RCC 7860 (cell line): ENCODE measurements around the gene PDK2.

Experiments
- DNase-seq: peaks from one replicate; pipeline ENCODE4 v3.0.0-alpha.2; 2015; ENCODE audit warnings: low spot score
- FAIRE-seq: peaks from 2 replicates; lab custom pipeline; 2012; peaks lifted over from hg19 to GRCh38; lab: Jason Lieb, UNC

PDK2 gene

GRCh38 chr17:50133028-50133768 lies 38.0 kb downstream of the PDK2 start:
- DNase-seq (peak; percentile 17), FAIRE-seq (no peak)

DNA sequence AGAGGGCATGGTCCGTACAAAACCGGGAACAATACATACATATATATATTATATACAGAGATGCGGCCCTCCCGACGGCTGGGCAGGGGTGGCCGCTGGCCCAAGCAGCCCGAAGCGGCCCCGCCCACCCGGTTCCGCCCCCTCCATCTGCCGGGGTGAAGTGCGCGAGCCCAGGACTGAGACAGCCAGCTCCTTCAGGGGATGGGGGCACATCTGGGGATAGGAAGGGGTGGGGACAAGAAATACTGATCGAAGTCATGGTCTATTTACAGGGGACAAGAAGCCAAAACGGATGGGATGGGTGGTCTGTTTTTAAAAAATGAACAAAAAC lies 38.6 kb downstream of the PDK2 start:
- FAIRE-seq (no peak), DNase-seq (no peak)

GRCh38 chr17:50134206-50135110 lies 39.3 kb downstream of the PDK2 start:
- FAIRE-seq (no peak), DNase-seq (no peak)

DNA sequence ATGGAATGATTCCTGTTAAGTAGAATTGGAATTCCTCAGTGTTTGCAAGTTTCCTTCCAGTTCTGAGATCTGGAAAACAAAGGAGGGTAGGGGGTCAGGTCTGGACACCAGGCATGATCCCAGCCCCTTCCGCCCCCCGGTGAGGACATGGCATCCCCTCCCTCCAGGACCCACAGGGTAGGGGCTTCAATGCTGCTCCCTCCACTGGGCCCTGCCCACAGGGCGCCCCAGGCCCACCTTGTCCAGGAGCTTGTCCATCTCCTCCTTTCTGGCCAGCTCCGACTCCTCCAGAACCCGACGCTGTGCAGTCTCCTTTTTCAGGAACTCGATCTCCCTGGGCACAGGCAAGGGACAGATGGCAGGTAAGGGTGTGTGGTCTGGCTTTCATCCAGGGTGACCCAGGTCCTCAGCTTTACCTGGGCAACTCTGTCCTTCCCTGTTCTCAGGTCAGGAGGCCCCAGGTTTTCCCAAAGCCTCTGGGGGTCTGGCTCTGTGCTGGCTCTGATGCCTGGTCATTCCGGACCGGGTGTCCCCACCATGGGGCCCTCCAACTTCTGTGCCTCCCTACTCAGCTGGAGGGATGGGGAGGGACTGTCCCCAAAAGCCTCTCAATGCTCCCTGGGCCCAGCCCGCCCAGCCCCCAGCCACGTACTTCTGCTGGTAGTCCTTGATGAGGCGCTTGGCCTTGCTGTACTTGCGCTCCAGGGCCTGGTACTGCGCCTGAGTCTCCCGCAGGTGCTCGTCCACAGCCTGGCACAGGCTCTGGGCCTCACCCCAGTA lies 40.4 kb downstream of the PDK2 start:
- FAIRE-seq (no peak), DNase-seq (no peak)

DNA sequence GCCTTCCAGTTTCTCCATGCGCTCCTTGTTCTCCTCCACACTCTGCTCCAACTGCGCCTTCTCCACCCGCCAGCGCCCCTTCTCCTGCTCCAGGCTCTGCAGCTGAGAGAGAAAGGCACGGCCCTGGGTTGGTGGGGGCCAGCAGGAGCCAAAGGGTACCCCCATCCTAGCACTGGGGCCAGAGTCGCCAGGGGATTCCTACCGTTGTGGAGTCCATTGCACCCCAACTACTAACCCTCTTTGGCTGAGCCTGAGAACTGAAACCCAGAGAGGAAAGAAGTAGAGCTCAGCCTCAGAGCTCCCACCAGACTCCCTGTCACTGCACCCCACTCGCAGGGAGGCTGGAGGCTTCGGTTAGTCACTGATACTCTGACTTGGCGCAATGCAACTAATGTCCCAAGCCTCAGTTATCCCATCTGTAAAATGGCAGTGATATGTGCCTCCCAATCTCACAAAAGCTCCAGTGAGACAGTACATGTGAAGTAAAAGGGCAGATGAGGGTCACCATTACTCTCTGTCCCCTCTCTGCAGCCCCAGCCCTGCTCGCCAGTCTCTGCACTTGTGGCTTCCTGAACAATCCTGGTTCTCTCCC lies 41.0 kb downstream of the PDK2 start:
- FAIRE-seq, result no peak
- no peak for DNase-seq

GRCh38 chr17:50137042-50137441 lies 41.9 kb downstream of the PDK2 start:
- FAIRE-seq, result no peak
- no peak for DNase-seq

DNA sequence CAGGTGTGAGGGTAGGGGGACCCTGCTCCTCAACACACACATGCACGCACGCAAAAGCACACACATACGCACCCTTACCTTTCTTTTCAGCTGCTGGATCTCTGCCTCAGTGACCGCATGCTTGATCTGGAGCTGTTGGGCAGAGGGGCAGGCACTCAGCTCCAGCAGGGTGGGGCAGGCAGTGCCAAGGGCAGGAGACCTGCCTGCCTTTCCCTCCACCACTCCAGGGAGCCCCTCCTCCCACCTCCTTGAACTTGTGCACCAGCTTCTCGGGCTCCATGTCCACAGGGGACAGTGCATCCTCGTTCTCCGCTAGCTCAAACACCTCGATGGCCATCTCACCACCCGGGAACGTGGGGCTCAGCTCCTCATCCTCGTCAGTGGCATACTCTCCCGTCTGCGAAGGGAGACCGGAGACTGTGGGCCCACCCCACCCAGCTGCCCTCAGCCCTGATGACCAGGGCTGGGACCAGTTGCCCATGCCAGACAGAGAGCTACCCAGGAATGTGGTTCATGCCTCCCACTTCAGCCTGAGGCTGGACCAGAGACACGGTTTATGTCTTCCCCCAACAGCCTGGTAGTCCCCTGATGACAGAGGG lies 44.1 kb downstream of the PDK2 start:
- FAIRE-seq (no peak), DNase-seq (no peak)

DNA sequence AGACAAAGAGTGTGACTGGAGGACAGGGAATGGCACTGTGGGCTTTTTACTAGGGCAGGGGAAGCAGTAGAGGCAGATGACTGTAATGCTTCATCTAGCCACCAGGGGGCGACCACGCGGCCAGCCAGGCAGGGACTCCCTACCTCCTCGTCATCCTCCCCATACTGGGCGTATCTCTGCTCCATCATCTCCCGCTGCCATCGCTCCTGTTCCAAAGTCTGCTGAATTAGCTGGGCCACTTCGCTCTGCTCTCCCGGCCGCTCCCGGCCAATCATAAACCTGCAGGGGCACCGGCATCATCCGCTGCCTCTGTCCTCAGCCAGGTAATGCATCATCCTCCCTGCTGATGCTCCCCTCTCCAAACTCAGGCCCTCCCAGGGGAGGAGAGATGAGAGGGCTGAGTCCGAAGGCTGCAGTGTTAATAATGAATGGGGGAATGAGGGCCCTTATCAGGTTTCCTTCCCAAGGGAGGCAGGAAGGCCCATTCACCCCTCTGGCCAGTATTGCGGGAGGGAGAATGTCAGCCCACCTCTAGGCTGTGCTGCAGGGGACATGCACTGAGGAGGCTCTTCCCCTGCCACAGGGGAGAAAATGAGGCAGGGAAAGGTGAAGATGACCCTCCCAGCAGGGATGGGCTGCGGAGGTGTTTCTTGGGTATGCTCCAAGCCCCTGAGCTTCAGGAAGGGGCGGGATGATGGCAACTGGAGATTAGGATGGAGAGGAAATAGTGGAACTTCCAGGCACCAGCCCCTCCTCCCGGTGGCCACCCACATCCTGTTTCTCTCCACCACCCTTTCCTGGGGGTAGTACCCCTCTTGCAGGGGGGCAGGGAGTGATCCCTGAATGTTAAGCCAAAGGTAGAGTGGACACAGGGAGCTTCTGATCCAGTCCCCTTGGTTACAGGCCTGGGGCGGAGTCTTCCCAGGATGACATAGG lies 45.1 kb downstream of the PDK2 start:
- DNase-seq (peak; percentile 57), FAIRE-seq (no peak)

DNA sequence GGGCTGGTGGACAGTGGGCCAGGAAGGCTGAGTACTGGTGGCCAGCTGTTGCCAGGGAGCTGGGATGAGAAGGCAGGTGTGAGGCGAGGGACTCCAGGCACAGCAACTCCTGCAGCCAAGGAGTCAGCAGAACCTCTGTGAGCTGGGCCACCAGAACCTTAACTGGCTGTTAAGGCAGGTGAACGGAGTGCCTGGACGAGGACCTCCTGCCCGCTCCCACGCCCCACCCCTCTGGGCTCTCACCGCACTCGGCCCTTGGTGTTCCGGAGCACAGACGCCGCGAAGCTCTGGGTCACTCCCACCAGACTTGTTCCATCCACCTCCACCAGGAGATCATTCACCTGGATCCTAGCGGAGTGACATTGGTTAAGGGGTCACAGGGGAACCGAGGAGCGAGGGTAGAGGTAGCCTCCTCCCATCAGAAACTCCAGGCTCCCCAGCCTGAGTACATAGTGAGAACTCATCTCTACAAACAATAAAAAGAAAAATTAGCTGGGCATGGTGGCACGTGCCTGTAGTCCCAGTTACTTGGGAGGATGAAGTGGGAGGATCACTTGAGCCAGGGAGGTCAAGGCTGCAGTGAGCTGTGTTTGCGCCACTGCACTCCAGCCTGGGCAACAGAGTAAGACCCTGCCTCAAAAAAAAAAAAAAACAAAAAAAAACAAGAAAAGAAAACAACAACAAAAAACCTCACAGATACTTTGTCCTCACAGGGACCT lies 46.0 kb downstream of the PDK2 start:
- DNase-seq, result no peak
- no peak for FAIRE-seq

DNA sequence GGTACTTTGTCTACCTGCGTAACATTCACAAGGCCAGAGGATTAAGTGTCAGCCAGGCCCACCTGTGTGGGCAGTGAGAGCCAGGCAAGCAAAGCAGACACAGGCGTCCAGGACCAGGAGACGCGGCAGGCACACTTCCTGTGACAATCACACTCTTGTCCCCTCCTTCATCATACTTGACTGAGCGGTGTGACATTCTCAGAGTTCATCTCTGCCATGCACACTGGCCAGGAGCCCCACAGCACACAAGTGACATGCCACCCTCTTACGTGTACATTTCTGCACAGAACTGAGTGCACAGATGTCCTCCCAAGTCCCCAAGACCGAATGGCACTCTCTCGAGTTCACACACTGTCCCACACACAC lies 46.6 kb downstream of the PDK2 start:
- DNase-seq (no peak), FAIRE-seq (no peak)

- DNase-seq, result no peak
- no peak for FAIRE-seq
Measured at GRCh38 chr17:50143461-50144176, 48.5 kb downstream of the PDK2 start.

GRCh38 chr17:50144355-50144754 lies 49.2 kb downstream of the PDK2 start:
- DNase-seq (no peak), FAIRE-seq (no peak)

DNA sequence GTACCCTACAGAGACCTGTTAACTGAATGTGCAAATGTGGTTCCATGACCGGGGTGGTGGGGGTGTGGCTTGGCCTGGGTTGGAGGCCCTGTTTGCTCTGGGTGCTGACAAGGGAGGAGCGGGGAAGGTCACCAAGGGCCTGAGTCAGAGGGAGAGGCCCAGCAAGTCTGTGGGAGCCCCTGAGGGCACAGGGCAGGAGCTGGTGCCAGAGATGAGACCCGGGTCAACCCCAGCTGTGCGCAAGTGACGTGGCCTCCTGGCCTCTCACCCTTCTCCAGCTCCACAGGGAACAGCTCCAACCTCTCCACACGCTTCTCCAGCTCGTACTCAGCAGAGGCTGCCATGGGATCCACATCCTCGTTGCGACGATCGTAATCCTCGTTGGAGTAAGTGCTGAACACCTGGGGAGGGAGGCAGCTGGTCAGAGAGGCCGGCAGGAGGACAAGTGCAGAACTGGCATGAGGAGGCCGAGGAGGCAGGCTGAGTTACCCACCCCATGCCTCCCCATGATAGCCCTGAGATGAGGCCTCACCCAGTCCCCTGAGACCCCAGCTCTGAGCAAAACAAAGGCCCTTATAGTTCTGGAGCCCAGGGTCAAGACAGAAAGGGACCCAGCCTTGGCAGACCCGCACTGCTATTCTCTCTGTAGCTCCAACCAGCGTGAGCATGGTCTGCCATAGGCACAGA lies 49.8 kb downstream of the PDK2 start:
- DNase-seq (no peak), FAIRE-seq (no peak)

DNA sequence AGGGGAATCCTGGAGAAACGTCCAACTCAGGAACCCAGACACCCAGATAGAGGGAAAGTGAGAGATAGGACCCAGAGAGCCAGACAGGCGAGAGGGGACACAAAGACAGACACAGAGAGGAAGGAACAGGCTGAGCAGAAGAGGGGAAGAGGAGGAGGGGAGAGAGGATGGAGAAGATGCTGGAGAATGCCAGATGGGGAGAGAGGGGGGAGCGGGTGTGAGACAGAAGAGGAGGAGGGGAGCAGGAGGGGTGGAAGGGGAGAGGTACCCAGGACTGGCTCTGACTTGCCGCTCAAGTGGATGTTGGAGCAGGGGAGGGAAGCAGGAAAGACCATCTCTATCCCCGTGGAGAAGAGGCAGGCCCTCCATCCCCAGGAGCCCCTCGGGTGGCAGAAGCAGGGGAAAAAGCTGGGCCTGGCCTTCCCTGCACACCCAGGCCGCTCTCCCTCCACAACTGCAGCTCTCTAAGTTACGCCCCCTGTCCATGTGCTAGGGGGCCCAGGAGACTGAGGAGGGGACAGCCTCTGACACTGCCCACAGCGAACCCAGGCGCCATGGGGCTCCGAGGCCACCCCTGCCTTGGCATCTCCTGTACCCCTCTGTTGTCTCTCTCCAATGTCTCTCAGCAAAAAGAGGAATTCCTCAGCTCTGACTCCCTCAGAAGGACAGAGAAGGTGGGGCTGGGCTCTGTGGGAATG lies 50.5 kb downstream of the PDK2 start:
- no peak for DNase-seq
- FAIRE-seq, result no peak

DNA sequence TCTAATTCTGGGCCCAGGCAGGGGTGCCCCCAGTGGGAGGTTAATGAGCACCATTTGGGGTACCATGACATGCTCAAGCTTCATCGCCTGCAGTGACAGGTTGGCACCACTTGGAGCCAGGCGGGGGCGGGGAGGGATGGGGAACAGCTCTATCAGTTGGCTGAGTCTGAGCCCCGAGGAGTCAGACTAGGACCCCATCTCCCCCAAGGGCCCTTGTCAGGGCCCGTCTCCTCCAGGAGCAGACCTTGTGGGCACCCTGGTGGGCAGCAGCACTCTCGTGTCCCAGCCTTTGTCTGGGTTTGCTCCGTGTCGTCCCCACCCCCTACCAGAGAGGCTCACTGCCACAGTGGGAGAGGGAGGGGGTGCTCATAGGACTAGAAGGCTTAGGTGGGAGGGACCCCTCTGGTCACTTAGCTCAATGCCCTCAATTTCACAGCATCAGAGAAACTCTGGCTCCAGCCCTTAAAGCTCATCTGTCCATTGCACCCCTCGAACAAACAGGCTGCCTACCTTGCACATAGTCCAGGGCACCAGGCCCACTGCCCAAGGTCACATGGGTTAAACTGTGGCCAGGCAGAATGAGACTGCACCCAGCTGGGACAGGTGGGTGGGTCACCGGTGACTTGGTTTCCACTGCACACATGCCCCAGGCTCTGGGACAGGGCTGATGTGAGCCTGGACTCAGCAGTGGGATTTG lies 51.2 kb downstream of the PDK2 start:
- DNase-seq (no peak), FAIRE-seq (no peak)

DNA sequence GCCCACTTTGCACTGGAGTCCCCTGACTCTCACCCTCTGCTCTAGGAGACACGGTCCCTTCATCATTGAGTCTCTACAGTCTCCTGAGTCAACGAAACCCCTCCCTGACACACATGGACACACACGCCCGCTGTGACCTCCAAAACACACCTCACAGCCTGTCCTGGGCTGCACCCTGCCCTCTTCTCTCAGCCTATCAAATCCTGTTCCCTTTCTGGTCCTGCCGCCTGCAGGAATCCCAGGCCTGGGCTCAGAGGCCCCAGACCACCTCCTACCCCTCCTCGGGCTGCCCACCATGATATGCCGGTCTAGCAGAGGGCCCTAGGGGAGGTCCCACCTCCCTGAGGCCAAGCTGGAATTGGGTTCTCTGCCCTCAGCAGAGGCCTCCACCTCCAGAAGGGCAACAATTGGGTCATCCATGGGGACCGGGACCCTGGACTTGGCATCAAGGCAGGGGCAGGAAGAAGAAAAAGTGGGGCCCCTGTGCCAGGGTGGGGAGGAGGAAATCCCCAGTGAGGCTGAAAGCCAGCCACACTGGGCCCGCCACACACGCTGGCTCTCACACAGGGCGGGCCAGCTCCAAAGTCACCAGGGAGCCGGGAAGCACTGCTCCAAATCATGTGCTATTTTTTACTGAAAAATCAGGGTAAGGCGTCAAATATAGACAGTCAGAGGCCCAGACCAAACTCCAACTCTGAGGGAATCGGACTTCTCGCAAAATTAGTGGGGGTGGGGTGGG lies 51.9 kb downstream of the PDK2 start:
- FAIRE-seq (no peak), DNase-seq (no peak)
